DMS153 (cell line): ENCODE results near the gene NALCN.

Source experiments
- DNase-seq: peaks from one replicate; lab custom pipeline; 2025; lab: John Stamatoyannopoulos, UW

Gene NALCN

DNA sequence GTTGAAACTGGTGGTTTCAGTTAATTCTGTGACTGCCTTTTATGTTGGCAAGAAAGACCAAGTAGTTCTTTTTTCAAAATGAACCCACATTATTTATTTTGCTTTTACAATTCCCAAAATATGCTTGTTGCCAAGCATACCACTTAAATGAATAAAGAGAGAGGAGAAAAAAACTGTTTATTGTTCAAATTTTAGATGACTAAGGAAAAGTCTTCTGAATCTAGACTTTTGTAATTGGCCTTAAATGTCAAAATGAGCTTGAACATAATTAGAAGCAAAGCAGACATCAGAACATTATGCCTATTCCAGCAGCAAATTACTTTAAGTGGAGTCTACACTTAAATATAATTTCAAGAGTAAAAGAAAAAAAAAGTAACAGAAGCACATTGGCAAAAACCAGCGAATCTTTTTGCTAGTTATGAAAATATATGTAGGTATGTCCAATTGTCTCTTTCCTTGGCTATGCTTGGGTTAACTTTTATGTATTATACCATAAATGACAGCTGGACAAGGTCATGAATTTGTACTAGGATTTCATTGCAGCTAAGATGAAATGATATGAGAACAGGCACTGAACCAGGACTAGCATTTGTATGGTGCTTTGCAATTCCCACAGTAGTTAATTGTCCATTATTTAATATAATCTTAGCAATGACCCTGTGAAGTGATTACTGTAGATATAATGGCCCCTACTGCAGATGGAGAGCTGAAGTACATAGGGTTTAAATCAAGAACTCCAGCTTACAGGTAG lies 211.9 kb downstream of the NALCN start:
- DNase-seq, result no peak

GRCh38 chr13:101202590-101202989 lies 213.7 kb downstream of the NALCN start:
- no peak for DNase-seq

DNA sequence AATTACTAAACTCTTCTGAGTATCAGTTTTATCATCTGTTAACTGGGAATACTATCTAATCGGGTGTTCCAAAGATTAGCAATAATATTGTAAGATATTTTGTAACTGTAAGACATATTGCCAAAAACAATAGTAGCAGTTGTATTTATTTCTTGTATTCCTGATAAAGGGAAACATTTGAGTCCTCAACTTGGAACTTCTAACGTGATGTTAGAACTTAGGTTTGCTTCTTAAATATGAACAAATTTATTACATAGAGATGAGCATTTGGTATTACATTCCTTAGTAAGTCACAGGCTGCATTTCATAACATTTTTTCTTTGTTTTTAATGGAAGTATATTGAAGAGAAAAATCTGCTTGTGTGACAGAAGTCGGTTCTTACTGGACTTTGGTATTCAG lies 225.3 kb downstream of the NALCN start:
- DNase-seq, result no peak

DNA sequence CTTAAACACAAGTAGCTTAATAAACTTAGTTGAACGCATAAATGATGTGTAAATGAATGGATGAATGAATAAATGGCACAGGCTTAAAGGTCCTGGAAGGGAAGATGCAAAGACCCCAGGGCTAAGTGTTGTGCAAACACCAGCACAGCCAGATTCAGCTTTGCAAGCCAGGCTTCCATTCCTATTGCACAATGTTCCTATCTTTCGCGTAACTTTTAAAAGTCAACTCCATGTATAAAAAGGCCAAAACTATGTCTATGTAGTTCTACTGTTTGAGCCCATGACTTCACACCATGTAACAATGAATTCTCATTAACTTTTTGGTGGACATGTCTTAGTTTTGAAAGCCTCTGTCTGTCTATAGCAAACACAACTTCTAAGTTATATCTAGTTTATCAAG lies 226.0 kb downstream of the NALCN start:
- DNase-seq, result no peak

- DNase-seq, result no peak
These were observed 230.7 kb downstream of the NALCN start for GRCh38 chr13:101185606-101186005.

GRCh38 chr13:101181076-101181685 lies 235.1 kb downstream of the NALCN start:
- DNase-seq, result no peak

- no peak for DNase-seq
These were observed 237.3 kb downstream of the NALCN start for GRCh38 chr13:101179021-101179420.

- DNase-seq, result no peak
These were observed 237.9 kb downstream of the NALCN start for GRCh38 chr13:101178406-101178805.

DNA sequence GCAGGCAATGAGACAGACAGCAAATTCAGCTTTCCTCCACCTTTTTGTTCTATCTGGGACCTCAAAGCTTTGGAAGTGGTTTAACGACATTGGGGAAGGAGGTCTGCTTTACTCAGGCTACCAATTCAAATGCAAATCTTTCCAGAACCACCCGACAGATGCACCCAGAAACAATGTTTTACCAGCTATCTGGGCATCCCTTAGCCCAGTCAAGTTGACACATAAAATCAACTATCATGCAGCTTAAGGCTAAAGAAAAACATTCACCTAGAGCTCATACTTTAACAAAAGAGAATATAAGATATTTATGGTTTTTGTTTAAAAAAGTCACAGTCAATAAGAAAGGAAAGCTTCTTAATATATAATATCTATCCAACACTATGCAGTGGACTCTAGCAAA lies 246.0 kb downstream of the NALCN start:
- DNase-seq, result no peak

DNA sequence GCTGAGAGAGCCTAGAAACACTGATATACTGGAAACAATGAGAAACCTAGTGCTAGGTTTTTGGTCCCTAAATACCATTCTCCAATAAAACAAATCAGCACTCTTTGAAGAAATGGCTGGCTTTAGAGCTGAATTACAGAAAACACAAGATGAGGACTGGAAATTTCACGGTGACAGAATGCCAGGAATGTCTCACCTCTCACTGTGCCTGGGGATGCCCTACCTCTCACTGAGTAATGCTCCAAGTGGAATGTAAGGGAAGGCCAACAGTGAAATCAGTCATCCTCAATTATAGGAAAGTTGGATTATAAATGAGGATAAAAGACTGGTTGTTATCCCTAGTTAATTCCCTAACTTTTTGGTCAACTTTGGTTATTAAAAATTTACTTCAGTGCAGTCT lies 259.0 kb downstream of the NALCN start:
- no peak for DNase-seq

DNA sequence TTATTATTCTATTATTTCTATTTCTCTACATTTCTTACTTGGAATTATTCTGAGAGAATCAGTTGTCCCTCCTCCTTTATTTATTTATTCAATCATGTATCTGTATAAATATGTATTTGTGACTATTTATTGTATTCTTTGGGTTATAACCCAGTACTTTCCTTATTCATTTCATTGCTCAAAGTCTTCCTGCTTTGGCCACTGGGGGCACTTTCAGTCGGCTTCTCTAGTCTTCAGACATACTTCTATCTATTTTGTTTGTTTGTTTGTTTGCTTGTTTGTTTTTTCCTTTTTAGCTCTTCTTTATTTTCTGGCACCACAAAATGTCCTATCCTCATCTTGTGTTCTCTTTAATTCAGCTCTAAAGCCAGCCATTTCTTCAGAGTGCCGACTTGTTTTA lies 260.4 kb downstream of the NALCN start:
- DNase-seq, result no peak

DNA sequence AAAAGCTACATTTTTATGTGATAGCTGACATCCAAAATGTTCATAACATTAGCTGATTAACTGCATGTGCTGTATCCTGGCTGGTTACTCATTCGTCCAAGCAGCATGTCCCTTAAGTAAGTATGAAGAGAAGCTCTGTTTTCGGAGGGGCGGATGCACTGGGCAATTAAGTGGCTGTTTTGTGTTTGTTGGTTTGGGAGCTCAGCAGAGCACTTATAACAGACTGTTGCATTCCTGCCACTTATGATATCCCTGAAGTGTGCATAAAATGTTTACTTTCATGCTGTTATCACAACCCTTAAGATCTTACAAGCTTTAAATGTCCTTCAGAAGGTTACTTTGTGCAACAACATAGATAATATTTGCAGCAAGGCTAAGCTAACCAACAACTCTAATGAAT lies 264.1 kb downstream of the NALCN start:
- DNase-seq, result peak; percentile 3

GRCh38 chr13:101150998-101151397 lies 265.3 kb downstream of the NALCN start:
- DNase-seq, result no peak

- DNase-seq, result no peak
These were observed 266.4 kb downstream of the NALCN start for GRCh38 chr13:101149735-101150384.

GRCh38 chr13:101146101-101146898 lies 270.0 kb downstream of the NALCN start:
- no peak for DNase-seq

DNA sequence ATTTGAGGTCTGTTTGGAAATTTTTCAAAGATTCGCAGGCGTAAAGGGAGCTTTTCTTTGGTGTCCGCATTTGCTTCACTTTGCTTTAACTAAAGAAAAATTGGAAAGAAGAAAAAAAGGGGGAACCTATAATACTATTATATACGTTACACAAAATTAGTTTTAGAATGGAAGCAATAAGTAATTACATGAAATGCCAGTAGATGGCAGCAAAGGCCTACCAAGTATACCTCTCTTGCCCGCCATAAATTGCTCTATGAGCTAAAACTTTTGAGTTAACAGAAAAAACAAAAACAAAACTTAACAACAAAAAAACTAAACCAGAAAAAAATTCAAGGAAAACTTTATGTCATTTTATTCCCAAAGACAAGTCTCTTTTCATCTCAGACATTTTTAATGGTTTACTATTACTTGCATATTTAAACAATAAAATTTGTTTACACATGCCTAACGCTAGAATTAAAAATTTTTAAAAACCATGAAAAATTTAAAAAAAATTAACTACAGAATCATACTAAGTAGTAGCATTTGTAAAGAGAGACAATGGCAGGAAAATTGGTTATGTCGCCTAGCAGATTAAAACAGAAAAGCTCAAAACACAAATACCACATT lies 271.4 kb downstream of the NALCN start:
- peak; percentile 20 for DNase-seq

DNA sequence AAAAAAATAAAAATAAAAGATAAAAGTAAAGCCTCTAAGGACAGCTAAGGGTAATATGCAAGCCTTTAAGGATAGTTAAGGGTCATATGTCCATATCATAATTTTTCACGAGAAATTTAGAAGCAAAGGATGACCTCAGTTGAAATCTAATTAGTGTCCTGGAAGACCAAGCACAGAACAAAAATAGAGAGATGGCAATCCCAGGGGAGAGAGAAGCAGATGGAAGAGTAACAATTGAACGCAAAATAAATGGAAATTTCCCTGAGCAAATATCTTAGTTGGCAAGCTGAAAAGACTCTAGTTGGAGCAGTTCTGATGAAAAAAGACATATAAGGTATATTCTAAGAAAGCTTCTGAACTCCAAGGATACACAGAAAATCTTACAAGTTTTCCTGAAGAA lies 275.4 kb downstream of the NALCN start:
- no peak for DNase-seq

DNA sequence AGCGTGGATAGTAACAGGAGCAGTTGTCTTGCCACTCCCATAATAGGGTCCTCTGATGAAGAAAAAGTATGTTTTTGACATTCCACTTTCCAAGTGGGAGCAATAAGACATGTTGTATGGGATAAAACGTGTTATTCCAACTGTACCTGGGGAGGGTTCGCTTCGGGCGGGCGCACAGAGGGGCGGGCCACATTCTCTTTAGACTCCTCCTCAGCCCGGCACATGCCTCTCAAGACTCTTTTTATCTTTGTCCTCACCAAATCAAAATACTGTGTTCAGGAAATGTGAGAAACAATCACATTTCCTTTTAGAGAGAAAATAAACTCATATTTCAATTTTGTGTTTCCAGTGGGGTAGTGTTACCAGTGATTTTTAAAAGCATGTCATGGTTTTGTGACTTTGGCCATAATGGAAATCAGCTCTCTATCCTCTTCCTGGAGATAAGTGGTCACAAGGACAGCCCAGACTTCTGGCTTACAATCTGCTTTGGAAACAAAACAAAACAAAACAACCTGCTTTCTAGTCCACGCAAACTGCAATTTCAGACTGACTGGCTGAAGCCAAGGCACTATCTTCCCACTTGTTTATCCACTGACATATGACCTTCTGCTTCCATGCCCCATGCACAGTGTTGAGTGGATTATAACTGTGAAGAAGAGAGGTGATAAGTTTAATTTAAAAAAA lies 276.1 kb downstream of the NALCN start:
- peak; percentile 49 for DNase-seq

DNA sequence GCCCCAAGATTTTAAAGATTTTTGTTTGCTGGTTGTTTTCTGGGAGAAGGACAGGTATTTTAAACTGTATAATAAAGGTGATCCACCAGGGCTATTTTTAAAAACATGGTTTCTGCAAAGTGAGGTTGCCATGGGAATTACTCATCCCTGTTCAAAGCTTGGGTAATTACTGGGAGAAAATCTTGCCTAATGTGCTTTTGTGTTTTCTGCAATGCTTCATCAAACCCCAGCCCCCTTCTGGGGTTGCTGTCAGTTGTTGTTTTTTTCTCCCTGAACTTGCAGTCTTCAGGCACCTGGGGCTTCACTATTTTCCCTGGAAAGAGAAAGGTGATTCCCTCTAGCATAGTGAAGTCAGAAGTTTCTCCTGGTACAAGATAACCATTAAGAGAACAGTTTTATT lies 277.2 kb downstream of the NALCN start:
- DNase-seq, result no peak

DNA sequence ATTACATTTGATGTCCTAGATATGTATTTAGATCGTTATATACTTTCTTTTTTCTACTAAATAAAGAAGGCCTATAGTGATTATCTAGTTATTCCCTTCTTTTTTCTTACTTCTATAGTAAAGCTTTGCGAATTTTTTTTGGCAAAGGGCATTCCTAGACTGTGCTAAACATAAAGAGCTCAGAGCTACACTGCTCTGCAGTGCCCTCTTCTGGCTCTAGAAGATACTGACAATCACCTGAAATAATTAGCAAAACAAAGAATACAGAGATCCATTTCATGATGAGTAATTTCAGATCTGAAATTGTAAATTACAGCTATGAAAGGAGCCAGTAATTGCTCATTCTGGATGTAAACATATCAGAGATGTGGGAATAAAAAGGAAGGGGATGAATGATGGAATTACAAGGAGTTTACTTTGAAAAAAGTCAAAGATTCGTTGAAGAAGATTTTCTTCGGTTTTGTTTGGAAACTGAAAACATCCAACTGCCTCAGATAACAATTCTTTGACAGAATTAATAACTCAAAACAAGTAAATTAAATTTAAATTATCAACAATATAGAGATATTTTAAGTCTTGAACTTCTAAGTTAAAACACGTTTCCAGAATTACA lies 288.5 kb downstream of the NALCN start:
- DNase-seq, result no peak

DNA sequence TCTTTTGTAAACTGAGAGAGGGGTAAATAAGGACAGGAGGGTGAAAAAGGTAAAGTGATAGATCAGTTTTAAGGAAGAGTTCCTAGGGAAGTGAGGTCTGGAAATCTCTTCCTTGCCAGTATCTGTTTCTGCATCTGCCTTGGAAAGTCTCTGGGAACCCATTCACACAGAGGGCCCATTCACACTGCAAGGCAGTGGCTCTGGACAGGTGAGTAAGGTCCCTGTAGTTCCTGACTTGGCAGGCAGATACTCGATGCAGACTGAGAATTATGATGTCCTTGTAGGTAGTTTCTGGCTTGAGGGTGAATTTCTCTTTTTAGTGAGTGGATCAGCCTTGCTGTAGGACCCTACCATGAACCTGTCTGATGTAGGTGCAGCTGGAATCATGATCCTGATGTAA lies 293.3 kb downstream of the NALCN start:
- no peak for DNase-seq
